Measurements from ENCODE around the gene VANGL1. TPM values are rescaled to one million over a fixed set of nuclear protein-coding genes. Genes with fewer than 3 reads are reported as not detected.

Gene VANGL1
- polyA plus RNA-seq, 3 donors = 12.0 to 17.1 (median 14.1) TPM

DNA sequence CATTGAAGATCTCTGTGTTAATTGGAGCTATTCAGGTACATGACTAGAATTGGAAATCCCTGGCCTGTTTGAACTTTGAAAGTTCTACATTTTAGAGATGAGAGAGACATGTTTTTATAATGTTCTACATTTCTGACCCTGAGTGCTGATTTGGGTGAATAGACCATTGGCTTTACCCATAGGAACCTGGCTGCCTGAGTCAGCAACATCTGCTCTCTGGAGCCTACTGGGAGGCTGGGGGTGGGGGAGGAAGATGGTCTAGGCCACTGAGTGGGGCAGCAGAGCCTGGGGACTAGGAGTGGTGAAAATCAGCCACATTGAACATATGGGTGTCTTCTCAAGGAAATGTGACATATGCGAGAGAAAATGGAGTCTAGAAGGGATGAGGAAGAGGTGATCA, 1.4 kb upstream of the VANGL1 start:
- DNase-seq = no peak

GRCh38 chr1:115642168-115643072, 650 bp downstream of the VANGL1 start:
- DNase-seq = peak; percentile 62

- no peak for DNase-seq
Observed at GRCh38 chr1:115643225-115643624, 1.5 kb downstream of the VANGL1 start.

GRCh38 chr1:115643666-115644065, 1.9 kb downstream of the VANGL1 start:
- no peak for DNase-seq

DNA sequence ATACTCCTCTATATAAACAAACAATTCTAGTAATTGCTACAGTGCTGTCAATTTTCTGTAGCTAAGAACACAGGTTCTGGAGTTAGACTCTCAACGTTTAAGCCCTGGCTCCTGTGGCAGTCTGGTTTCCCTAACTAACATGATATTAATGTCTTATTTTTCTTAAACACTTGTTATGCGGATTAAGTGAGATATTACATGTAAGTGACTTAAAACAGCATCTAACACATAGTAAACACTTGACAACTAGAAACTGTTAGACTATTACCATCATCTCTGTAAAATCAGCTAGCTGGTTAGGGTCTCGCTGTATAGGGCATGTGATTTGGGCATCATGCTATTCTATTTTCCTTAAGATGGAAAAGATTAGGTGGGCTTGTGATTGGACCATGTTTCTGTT, 2.3 kb downstream of the VANGL1 start:
- no peak for DNase-seq

- DNase-seq = no peak
Observed at GRCh38 chr1:115647047-115647446, 5.3 kb downstream of the VANGL1 start.

DNA sequence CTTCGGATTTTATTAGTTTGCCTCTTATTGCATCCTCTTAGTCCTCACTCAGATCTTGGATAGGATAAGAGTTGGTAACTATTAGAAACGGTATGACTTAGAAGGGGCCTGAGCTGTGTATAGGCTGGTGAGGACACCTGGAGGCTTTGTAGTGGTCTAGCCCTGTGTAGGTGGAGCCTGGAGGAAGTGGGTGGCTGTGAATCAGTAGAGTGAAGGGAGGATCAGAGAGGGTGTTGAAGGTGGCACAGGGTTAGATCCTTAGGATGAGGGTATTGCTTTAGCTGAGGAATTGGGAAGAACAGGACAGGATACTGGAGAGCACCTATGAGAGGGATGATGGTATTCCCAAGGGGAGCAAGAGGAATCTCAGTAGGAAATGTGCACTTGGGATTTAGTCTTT, 5.7 kb downstream of the VANGL1 start:
- no peak for DNase-seq

GRCh38 chr1:115647919-115648650, 6.3 kb downstream of the VANGL1 start:
- DNase-seq = no peak

DNA sequence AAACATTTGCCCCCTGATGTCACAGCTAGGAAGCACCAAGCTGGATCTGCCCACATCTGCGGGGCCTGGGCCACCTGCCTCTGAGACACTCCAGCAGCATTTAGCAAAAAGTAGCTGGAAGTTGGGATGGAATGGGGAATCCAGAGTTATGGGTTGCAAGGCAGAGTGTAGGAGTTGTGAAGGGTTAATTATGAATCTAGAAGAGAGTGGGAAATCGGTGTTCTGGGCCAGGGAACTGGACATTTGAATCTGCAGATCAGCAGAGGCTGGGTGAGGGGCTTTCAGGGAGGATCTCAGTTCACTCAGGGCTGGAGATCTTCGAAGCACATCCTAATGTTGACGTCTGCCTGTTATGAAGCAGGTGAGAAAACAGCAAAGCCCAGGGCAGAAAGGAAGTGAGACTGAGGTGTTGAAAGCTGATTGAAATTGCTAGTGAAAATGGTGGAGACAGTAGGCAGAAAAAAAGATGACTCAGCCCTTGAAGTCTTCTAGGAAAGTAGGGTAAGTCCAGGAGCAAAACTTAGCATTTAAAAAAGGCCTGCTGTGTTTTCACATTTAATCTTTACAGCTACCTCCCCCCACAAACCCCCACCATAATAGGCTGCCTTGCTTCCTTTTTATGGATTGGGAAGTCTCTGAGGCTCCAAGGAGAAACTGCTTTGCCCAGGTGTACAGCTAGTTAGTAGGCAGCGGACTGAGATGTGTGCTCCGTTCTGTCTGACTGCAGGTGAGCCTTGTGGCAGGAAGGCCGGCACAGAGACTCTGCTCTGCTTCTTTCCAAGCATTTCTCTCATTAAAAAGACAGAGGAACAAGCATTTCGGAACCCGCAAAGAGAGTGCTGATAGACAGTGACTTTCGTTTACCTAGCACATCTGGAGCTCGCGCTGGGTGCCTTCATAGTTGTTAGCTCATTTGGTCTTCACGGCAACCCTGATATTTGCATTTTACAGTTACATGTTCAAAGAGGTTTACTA, 7.2 kb downstream of the VANGL1 start:
- DNase-seq = no peak

DNA sequence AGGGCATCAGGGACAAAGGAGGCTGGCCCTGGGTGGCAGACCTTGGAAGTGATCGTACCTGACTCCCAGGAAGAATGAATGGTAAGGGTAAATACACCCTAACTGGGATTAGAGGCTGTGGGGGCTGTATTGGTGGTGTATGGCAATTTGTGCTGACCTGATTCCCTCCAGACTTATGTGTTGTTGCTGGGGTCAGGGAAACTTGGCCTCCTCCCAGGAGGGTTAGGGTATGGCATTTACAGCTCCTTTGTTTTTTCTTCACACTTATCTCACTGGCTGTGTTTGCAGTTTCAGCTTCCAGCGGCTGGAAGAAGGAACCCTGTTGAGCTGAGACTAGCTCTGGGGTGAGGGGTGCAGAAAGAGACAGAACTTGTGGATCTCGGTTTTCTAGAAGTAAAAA, 8.2 kb downstream of the VANGL1 start:
- DNase-seq = no peak

DNA sequence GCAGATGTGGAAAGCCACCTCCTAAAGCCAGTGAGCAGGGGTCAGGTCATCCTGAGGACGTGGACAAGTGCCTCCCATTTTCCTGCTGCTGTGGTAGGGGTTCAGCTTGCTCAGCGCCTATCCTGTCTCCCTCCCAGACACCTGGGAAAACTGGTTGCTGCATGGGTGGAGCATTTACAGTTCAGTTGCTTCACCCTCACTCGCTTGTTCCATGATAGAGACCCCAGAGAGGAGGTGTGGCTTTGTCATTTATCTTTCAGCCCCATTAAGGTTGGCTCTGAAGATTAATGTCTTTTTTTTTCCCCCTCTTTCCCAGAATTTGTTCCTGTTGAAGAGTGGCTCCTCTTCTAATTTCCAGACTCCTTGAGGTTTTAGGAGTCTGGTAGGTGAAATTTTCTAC, 9.2 kb downstream of the VANGL1 start:
- no peak for DNase-seq

GRCh38 chr1:115651391-115651790, 9.6 kb downstream of the VANGL1 start:
- DNase-seq = no peak

- DNase-seq = no peak
Observed at GRCh38 chr1:115652236-115652788, 10.5 kb downstream of the VANGL1 start.

DNA sequence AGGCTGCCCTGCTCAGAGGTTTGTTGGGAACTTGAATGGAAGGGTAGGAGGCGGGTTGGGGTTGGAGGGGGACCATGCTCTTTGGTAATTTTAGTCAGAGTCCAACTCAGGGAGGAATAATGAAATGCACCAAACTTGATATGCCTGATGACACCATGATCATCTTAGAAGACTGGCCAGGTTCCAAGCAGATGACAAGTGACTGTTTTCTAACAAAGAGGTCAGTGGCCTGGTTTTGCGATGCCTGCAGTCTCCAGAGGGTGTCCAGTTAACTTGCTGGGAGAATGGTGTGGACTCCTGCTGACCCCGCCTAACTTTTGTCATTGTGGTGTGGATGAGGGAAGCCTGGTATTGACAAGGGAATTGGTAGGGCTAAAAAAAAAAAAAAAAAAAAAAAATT, 12.4 kb downstream of the VANGL1 start:
- no peak for DNase-seq

DNA sequence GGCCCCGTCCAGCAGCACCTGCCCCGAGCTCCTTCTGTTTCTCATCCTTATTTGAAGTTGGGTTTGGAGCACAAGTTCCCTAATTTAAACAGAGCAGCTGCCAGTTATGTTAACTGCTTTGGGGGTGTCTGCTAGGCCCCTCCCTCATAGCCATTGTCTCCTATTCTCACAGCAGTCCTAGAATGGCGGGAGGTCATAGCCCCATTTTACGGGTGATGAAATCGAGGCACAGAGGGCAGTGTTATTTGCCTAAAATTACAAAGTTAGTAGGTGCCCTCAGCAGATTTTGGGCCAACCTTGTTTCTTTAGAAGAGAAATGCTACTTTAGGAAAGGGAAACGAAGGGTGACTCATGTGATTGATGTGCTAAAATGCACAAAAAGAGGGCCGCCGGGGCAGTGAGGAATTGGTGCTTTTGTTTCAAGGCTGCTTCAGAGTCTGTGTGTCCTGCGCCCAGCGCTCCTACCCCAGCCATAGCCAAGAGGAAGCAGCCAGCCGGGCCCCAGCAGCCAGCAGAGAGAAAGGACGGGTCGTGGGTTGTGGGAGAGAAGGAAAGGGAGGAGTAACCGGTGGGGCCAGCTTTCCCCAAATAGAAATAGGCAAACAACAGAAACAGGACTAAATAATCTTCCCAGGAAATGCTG, 13.0 kb downstream of the VANGL1 start:
- no peak for DNase-seq

DNA sequence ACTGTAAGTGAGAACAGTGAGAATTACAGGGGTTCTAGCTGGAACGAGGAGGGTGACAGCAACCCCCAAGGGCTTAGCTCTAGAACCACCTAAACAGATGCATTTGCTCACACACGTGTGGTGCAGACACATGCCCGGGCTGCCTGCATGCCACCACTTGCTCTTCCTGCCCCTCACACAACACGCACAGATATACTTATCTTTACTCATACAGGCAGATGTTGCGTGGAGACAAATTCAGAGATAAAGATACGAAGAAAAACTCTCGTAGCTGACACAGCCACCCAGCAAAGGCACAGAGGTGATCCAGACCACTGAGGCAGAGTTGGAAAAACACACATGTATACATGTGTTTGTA, 13.5 kb downstream of the VANGL1 start:
- DNase-seq = no peak

DNA sequence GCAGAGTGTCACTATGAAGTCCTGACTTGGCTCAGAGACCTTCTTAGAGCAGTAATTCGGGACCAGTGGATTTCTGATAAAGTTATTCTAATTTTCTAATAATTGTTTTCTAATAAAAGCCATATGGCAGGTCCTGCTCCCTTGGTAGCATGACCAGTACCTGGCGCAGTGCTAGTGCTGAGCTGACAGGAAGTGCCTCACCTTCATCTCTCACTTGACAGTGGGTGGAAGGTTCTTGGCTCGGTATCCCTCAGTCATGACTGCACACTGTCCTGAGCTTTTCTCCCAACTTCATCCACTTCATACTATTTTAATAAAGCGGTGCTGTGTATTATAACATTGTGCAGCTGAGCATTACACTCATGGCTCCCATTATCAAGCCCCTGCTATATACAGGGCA, 14.1 kb downstream of the VANGL1 start:
- no peak for DNase-seq

- no peak for DNase-seq
Observed at GRCh38 chr1:115656461-115657077, 14.8 kb downstream of the VANGL1 start.

- DNase-seq = no peak
Observed at GRCh38 chr1:115658646-115659045, 16.9 kb downstream of the VANGL1 start.

DNA sequence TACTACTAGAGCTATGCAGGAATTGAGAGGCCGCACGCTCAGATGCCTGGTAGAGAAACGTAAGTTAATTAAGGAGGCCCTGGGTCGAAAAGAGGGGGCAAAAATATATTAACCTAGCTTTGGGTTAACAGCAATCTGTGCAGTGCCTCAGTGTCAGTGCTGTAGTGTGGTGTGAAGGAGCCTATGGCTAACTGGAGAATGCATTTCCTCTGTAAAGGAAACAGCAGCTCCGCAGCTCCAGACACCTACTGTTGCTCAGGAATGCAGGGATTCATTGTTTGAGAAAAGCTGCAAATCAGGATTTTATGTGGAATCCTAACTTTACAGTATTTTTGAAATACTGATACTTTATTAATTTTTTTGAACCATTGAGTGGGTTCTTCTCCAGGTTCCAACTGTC, 18.4 kb downstream of the VANGL1 start:
- no peak for DNase-seq

DNA sequence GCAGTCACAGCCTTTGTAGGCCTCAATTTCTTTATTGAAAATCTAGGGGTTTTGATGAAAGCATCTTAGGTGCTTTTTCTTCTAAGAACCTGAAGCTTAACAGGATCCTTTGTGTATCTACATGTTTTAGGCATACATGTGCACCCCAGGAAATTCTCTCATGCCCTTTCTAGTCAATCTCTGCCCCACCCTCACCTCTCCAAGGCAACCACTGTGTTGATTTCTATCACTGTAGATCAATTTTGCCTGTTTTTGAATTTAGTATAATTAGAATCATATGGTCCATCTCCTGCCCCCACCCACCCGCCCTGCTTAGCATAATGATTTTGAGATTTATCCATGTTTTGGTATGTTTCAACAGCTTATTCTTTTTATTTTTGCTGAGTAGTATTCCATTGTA, 19.4 kb downstream of the VANGL1 start:
- DNase-seq = no peak
